ENCODE results near the gene TXNRD2. TPM values are rescaled to one million over a fixed set of nuclear protein-coding genes. Genes with fewer than 3 reads are reported as not detected.

TXNRD2 gene
- total RNA-seq, 1 experiment from 2014 or later, result 23.0 TPM

DNA sequence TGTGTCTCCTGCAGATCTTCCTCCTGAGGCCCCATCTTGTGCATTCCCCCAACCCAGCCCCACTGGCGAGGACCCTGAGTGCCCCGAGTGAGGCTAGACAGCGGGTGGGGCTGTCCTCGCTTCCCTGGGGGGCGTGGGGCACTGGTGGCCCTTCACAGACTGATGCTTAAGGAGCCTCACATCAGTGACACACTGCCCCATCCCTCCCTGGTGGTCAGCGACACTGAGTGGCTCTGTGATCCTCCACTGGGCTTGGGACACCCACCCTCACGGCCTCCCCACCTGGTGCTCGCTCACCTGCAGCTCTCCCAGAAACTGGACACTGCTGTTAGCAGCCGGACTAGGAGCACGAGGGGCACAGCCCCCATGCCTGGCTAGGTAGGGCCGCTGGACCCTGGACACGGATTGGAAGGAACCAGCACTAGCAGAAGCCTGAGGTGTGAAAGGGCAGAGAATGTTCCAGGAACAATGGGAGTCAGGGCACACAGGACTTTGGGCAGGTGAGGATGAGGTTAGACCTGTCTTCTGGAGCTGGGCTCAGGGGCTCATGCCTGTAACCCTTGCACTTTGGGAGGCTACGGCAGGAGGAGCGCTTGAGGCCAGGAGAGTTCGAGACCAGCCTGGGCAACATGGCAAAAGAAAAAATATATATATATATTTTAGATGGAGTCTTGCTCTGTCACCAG lies 23.2 kb upstream of the TXNRD2 start:
- peaks cover 10% of the 10 kb centered on the region for H3K79me2 ChIP-seq (ENCODE audit: low read length)
- H2AFZ ChIP-seq (ENCODE audit: low read length), result no peak overlapping the region
- ATAC-seq (no peak), DNase-seq (no peak)
- H3K9me3 ChIP-seq (ENCODE audit: low read length), result no peaks in the 10 kb centered on the region
- intact Hi-C loops (cut with micrococcal nuclease), result no loop called here
- H3K4me1 ChIP-seq (ENCODE audit: insufficient read depth, low read length), result peaks cover 21% of the 10 kb centered on the region
- no peak overlapping the region for H3K4me3 ChIP-seq (ENCODE audit: low read length)
- TF ChIP-seq CTCF (conservative IDR thresholded peaks at IDR 0.05; ENCODE audit: low read depth, low read length) (no peak), EZH2 (IDR thresholded peaks at IDR 0.05; ENCODE audit: low read length, unreplicated experiment) (no peak)
- no peaks in the 10 kb centered on the region for H3F3A ChIP-seq (ENCODE audit: low read length, unreplicated experiment)
- POLR2A ChIA-PET (ENCODE audit: unreplicated experiment), result no interaction called here
- no peak overlapping the region for H3K27ac ChIP-seq (ENCODE audit: low read length)
- no TSS peak for BruUV-seq (replicated peaks)
- no peaks in the 10 kb centered on the region for H3K27me3 ChIP-seq (ENCODE audit: low read length)
- H3K9me2 ChIP-seq (replicated peaks; ENCODE audit: low read length), result no peaks in the 10 kb centered on the region
- no peaks in the 10 kb centered on the region for H4K20me1 ChIP-seq (ENCODE audit: low read length)
- CTCF ChIA-PET, result interaction anchor here (0.7 kb wide), 1 partner anchor 220 kb away, joined by 3 read pairs; no protein-coding TSS in a partner anchor
- H3K36me3 ChIP-seq (ENCODE audit: low read depth, low read length), result no peaks in the 10 kb centered on the region; the same call in 1 of the 2 replicates
- no peak overlapping the region for H3K4me2 ChIP-seq (ENCODE audit: low read length)
- H3K9ac ChIP-seq (ENCODE audit: low read length), result no peak overlapping the region

GRCh38 chr22:19963863-19964642 lies 22.4 kb upstream of the TXNRD2 start:
- H3K9me3 ChIP-seq (ENCODE audit: low read length), result no peaks in the 10 kb centered on the region
- H4K20me1 ChIP-seq (ENCODE audit: low read length), result no peaks in the 10 kb centered on the region
- peak overlapping the region; percentile 83 for H3K27ac ChIP-seq (ENCODE audit: low read length)
- no peaks in the 10 kb centered on the region for H3K27me3 ChIP-seq (ENCODE audit: low read length)
- H3K9ac ChIP-seq (ENCODE audit: low read length), result peak overlapping the region; percentile 78
- no peaks in the 10 kb centered on the region for H3K9me2 ChIP-seq (replicated peaks; ENCODE audit: low read length)
- H2AFZ ChIP-seq (ENCODE audit: low read length), result no peak overlapping the region
- no peaks in the 10 kb centered on the region; the same call in 1 of the 2 replicates for H3K36me3 ChIP-seq (ENCODE audit: low read depth, low read length)
- intact Hi-C loops (cut with micrococcal nuclease), result loop anchor here (2.0 kb wide), 1 partner anchor 51 kb away; no protein-coding TSS in a partner anchor
- no TSS peak for BruUV-seq (replicated peaks)
- POLR2A ChIA-PET (ENCODE audit: unreplicated experiment), result no interaction called here
- H3F3A ChIP-seq (ENCODE audit: low read length, unreplicated experiment), result no peaks in the 10 kb centered on the region
- H3K4me1 ChIP-seq (ENCODE audit: insufficient read depth, low read length), result peaks cover 21% of the 10 kb centered on the region
- peak overlapping the region; percentile 67 for H3K4me3 ChIP-seq (ENCODE audit: low read length)
- CTCF ChIA-PET, result interaction anchor here (0.6 kb wide), 1 partner anchor 11 kb away, joined by 5 read pairs; no protein-coding TSS in a partner anchor
- H3K79me2 ChIP-seq (ENCODE audit: low read length), result peaks cover 10% of the 10 kb centered on the region
- no peak for ATAC-seq
- H3K4me2 ChIP-seq (ENCODE audit: low read length), result peak overlapping the region; percentile 92
- TF ChIP-seq CTCF (conservative IDR thresholded peaks at IDR 0.05; ENCODE audit: low read depth, low read length), result no peak
- no peak for TF ChIP-seq EZH2 (IDR thresholded peaks at IDR 0.05; ENCODE audit: low read length, unreplicated experiment)
- no peak for TF ChIP-seq EZH2phosphoT487 (IDR thresholded peaks at IDR 0.05; ENCODE audit: borderline replicate concordance, low read length)
- DNase-seq, result no peak

Measured in PC-3 (cell line).